WTC11 (cell line): ENCODE measurements around the gene NAA80. TPM values are rescaled to one million over a fixed set of nuclear protein-coding genes. Genes with fewer than 3 reads are reported as not detected.

ENCODE experiments used
- ATAC-seq: fragments of 200-7000 bp; cut with Tn5 transposase; 2 replicates; pipeline ENCODE4 v1.10.0; 2021; ENCODE audit warnings: mild to moderate bottlenecking, moderate library complexity
- CTCF ChIA-PET: fragments of 300-600 bp; sonication (Branson Sonifier 250); formaldehyde crosslinking; loops from one replicate; lab custom pipeline; 2021; ENCODE audit warnings: antibody characterized with exemption; lab: Charles Lee
- POLR2A ChIA-PET: fragments of 350-600 bp; sonication (Branson Sonifier 250); formaldehyde crosslinking; loops from one replicate; lab custom pipeline; 2021; ENCODE audit warnings: antibody characterized with exemption; lab: Charles Lee
- DNase-seq: peaks from one replicate; pipeline ENCODE4 v3.0.0; 2021; ENCODE audit warnings: low spot score
- H3K27ac Mint-ChIP-seq: 2 replicates; pipeline ENCODE4 v1.8.0; 2021; ENCODE audit warnings: mixed read lengths
- H3K27me3 Mint-ChIP-seq: 2 replicates; pipeline ENCODE4 v1.8.0; 2021; ENCODE audit warnings: low read depth, mild to moderate bottlenecking, moderate library complexity, mixed read lengths
- H3K36me3 Mint-ChIP-seq: 2 replicates; pipeline ENCODE4 v1.8.0; 2021; ENCODE audit warnings: mixed read lengths
- H3K4me1 Mint-ChIP-seq: 2 replicates; pipeline ENCODE4 v1.8.0; 2022; ENCODE audit warnings: mixed read lengths
- H3K4me3 Mint-ChIP-seq: 2 replicates; pipeline ENCODE4 v1.8.0; 2021; ENCODE audit warnings: mild to moderate bottlenecking, moderate library complexity, mixed read lengths
- H3K9me3 Mint-ChIP-seq: 2 replicates; pipeline ENCODE4 v1.8.0; 2021; ENCODE audit warnings: mixed read lengths
- CBFB ChIP-seq: sonication (generic); formaldehyde crosslinking; IDR thresholded peaks from 2 replicates; pipeline ENCODE4 v1.8.1; 2022; ENCODE audit warnings: mild to moderate bottlenecking, low read depth, missing genetic modification reagents
- CREM ChIP-seq: sonication (generic); formaldehyde crosslinking; IDR thresholded peaks from 2 replicates; pipeline ENCODE4 v1.8.1; 2022; ENCODE audit warnings: mild to moderate bottlenecking, missing genetic modification reagents, moderate library complexity
- GABPB1 ChIP-seq: sonication (generic); formaldehyde crosslinking; IDR thresholded peaks from 2 replicates; pipeline ENCODE4 v1.8.1; 2023; ENCODE audit warnings: mild to moderate bottlenecking, missing genetic modification reagents
- GTF2I ChIP-seq: fragments of 250-450 bp; sonication (Bioruptor Pico); conservative IDR thresholded peaks from 2 replicates; pipeline ENCODE4 v1.4.0; 2021; ENCODE audit warnings: mild to moderate bottlenecking
- NR2C2 ChIP-seq: sonication (generic); formaldehyde crosslinking; IDR thresholded peaks from 2 replicates; pipeline ENCODE4 v1.8.0; 2022; ENCODE audit warnings: mild to moderate bottlenecking, missing genetic modification reagents
- OVOL2 ChIP-seq: fragments of 250-450 bp; sonication (Bioruptor Pico); IDR thresholded peaks from 2 replicates; pipeline ENCODE4 v1.9.0; 2021; ENCODE audit warnings: mild to moderate bottlenecking, borderline replicate concordance
- SOX15 ChIP-seq: fragments of 250-450 bp; sonication (Bioruptor Pico); IDR thresholded peaks from 2 replicates; pipeline ENCODE4 v1.9.0; 2021; ENCODE audit warnings: mild to moderate bottlenecking
- ZNF121 ChIP-seq: sonication (generic); formaldehyde crosslinking; IDR thresholded peaks from 2 replicates; pipeline ENCODE4 v1.8.0; 2023; ENCODE audit warnings: missing genetic modification reagents
- total RNA-seq: library from RNA; stranded (reverse); gene quantifications from 3 replicates; pipeline ENCODE4 v1.2.3, GENCODE V29; 2021
- TF ChIP-seq, protein P1 (sequence below): sonication (generic); formaldehyde crosslinking; conservative IDR thresholded peaks from 2 replicates; pipeline ENCODE4 v1.8.1; 2023; ENCODE audit warnings: mild to moderate bottlenecking, low read depth, missing genetic modification reagents, moderate library complexity
- TF ChIP-seq, protein P2 (sequence below): sonication (generic); formaldehyde crosslinking; IDR thresholded peaks from 2 replicates; pipeline ENCODE4 v1.8.0; 2022; ENCODE audit warnings: mild to moderate bottlenecking, missing genetic modification reagents
- TF ChIP-seq, protein P3 (sequence below): sonication (generic); formaldehyde crosslinking; IDR thresholded peaks from 2 replicates; pipeline ENCODE4 v1.8.0; 2023; ENCODE audit warnings: missing genetic modification reagents, mild to moderate bottlenecking, borderline replicate concordance
- TF ChIP-seq, protein P4 (sequence below): sonication (generic); formaldehyde crosslinking; IDR thresholded peaks from 2 replicates; pipeline ENCODE4 v1.8.1; 2023; ENCODE audit warnings: mild to moderate bottlenecking, missing genetic modification reagents
- TF ChIP-seq, protein P5 (sequence below): sonication (generic); formaldehyde crosslinking; IDR thresholded peaks from 2 replicates; pipeline ENCODE4 v1.8.1; 2022; ENCODE audit warnings: low read depth, missing genetic modification reagents, borderline replicate concordance
- TF ChIP-seq, protein P6 (sequence below): fragments of 250-450 bp; sonication (Bioruptor Pico); IDR thresholded peaks from 2 replicates; pipeline ENCODE4 v1.9.0; 2021; ENCODE audit warnings: mild to moderate bottlenecking
- TF ChIP-seq, protein P7 (sequence below): sonication (generic); formaldehyde crosslinking; IDR thresholded peaks from 2 replicates; pipeline ENCODE4 v1.8.0; 2022; ENCODE audit warnings: mild to moderate bottlenecking, missing genetic modification reagents
- TF ChIP-seq, protein P8 (sequence below): fragments of 250-450 bp; sonication (Bioruptor Pico); IDR thresholded peaks from 2 replicates; pipeline ENCODE4 v1.9.0; 2021; ENCODE audit warnings: mild to moderate bottlenecking, borderline replicate concordance

The NAA80 gene
- total RNA-seq, 1 experiment from 2014 or later, result 17.3 TPM

DNA sequence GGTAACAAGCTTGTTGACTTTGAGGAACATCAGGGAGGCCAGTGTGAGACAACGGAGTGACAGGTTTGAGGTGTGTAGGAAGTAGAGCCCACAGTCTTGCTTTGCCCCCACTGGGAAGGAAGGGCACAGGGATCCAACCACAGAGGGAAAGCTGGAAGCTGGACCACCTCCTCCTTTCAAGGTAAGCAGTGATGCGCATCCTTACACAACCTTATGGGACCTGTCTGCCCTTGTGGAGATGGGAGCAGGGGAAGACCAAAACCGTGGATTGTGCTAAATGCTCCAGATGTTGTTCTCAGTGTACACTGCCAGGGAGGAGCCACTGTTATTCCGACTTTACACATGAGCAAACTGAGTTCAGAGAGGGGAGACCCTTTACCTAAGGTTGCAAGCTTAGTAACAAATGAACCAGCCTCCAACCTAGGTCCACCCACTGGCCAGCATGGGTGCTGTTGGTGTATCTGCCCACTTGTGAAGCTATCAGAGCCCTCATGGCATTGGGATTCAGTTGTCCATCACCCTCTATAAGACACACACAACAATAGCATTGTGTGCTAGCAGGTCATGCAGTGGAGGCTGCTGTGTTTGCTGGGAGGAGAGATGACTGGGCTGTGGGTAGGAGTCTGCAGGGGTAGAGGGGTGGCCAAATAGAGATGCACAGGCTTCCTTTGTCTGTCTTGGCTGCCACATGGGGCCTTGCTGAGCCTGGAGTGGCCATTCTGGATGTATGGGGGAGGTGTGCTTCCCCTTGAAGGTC is 20.9 kb downstream of the NAA80 start:
- H3K27me3 Mint-ChIP-seq, result peaks cover 59% of the 10 kb centered on the region
- no peaks in the 10 kb centered on the region for H3K9me3 Mint-ChIP-seq
- peaks cover 17% of the 10 kb centered on the region for H3K4me1 Mint-ChIP-seq
- ChIA-PET POLR2A (interaction anchor here (1.0 kb wide), 1 partner anchor 14 kb away, joined by 5 read pairs; the partner anchor contains the start of gene IFRD2), CTCF (interaction anchor here (1.0 to 12.5 kb wide), 8 partner anchors 13 to 85 kb away, joined by 3 to 145 read pairs (median 8); partner anchors contain the start of gene GNAT1)
- H3K27ac Mint-ChIP-seq, result no peak overlapping the region
- ATAC-seq, result no peak
- no peak overlapping the region for H3K4me3 Mint-ChIP-seq
- H3K36me3 Mint-ChIP-seq, result no peaks in the 10 kb centered on the region
- DNase-seq, result no peak
- TF ChIP-seq, protein P1, sequence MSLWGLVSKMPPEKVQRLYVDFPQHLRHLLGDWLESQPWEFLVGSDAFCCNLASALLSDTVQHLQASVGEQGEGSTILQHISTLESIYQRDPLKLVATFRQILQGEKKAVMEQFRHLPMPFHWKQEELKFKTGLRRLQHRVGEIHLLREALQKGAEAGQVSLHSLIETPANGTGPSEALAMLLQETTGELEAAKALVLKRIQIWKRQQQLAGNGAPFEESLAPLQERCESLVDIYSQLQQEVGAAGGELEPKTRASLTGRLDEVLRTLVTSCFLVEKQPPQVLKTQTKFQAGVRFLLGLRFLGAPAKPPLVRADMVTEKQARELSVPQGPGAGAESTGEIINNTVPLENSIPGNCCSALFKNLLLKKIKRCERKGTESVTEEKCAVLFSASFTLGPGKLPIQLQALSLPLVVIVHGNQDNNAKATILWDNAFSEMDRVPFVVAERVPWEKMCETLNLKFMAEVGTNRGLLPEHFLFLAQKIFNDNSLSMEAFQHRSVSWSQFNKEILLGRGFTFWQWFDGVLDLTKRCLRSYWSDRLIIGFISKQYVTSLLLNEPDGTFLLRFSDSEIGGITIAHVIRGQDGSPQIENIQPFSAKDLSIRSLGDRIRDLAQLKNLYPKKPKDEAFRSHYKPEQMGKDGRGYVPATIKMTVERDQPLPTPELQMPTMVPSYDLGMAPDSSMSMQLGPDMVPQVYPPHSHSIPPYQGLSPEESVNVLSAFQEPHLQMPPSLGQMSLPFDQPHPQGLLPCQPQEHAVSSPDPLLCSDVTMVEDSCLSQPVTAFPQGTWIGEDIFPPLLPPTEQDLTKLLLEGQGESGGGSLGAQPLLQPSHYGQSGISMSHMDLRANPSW (CRISPR knock-in tag), result no peak
- TF ChIP-seq SOX15 (CRISPR knock-in tag), result no peak
- TF ChIP-seq NR2C2 (CRISPR knock-in tag), result no peak
- TF ChIP-seq OVOL2 (CRISPR knock-in tag), result no peak
- TF ChIP-seq, protein P2, sequence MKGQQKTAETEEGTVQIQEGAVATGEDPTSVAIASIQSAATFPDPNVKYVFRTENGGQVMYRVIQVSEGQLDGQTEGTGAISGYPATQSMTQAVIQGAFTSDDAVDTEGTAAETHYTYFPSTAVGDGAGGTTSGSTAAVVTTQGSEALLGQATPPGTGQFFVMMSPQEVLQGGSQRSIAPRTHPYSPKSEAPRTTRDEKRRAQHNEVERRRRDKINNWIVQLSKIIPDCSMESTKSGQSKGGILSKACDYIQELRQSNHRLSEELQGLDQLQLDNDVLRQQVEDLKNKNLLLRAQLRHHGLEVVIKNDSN (CRISPR knock-in tag), result no peak
- TF ChIP-seq, protein P3, sequence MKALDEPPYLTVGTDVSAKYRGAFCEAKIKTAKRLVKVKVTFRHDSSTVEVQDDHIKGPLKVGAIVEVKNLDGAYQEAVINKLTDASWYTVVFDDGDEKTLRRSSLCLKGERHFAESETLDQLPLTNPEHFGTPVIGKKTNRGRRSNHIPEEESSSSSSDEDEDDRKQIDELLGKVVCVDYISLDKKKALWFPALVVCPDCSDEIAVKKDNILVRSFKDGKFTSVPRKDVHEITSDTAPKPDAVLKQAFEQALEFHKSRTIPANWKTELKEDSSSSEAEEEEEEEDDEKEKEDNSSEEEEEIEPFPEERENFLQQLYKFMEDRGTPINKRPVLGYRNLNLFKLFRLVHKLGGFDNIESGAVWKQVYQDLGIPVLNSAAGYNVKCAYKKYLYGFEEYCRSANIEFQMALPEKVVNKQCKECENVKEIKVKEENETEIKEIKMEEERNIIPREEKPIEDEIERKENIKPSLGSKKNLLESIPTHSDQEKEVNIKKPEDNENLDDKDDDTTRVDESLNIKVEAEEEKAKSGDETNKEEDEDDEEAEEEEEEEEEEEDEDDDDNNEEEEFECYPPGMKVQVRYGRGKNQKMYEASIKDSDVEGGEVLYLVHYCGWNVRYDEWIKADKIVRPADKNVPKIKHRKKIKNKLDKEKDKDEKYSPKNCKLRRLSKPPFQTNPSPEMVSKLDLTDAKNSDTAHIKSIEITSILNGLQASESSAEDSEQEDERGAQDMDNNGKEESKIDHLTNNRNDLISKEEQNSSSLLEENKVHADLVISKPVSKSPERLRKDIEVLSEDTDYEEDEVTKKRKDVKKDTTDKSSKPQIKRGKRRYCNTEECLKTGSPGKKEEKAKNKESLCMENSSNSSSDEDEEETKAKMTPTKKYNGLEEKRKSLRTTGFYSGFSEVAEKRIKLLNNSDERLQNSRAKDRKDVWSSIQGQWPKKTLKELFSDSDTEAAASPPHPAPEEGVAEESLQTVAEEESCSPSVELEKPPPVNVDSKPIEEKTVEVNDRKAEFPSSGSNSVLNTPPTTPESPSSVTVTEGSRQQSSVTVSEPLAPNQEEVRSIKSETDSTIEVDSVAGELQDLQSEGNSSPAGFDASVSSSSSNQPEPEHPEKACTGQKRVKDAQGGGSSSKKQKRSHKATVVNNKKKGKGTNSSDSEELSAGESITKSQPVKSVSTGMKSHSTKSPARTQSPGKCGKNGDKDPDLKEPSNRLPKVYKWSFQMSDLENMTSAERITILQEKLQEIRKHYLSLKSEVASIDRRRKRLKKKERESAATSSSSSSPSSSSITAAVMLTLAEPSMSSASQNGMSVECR, result no peak
- TF ChIP-seq, protein P4, sequence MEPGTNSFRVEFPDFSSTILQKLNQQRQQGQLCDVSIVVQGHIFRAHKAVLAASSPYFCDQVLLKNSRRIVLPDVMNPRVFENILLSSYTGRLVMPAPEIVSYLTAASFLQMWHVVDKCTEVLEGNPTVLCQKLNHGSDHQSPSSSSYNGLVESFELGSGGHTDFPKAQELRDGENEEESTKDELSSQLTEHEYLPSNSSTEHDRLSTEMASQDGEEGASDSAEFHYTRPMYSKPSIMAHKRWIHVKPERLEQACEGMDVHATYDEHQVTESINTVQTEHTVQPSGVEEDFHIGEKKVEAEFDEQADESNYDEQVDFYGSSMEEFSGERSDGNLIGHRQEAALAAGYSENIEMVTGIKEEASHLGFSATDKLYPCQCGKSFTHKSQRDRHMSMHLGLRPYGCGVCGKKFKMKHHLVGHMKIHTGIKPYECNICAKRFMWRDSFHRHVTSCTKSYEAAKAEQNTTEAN (CRISPR knock-in tag), result no peak
- TF ChIP-seq GABPB1 (CRISPR knock-in tag), result no peak
- TF ChIP-seq, protein P5, sequence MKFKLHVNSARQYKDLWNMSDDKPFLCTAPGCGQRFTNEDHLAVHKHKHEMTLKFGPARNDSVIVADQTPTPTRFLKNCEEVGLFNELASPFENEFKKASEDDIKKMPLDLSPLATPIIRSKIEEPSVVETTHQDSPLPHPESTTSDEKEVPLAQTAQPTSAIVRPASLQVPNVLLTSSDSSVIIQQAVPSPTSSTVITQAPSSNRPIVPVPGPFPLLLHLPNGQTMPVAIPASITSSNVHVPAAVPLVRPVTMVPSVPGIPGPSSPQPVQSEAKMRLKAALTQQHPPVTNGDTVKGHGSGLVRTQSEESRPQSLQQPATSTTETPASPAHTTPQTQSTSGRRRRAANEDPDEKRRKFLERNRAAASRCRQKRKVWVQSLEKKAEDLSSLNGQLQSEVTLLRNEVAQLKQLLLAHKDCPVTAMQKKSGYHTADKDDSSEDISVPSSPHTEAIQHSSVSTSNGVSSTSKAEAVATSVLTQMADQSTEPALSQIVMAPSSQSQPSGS, result no peak
- TF ChIP-seq, protein P6, sequence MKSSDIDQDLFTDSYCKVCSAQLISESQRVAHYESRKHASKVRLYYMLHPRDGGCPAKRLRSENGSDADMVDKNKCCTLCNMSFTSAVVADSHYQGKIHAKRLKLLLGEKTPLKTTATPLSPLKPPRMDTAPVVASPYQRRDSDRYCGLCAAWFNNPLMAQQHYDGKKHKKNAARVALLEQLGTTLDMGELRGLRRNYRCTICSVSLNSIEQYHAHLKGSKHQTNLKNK (CRISPR knock-in tag), result no peak
- TF ChIP-seq CREM (CRISPR knock-in tag), result no peak
- TF ChIP-seq, protein P7, sequence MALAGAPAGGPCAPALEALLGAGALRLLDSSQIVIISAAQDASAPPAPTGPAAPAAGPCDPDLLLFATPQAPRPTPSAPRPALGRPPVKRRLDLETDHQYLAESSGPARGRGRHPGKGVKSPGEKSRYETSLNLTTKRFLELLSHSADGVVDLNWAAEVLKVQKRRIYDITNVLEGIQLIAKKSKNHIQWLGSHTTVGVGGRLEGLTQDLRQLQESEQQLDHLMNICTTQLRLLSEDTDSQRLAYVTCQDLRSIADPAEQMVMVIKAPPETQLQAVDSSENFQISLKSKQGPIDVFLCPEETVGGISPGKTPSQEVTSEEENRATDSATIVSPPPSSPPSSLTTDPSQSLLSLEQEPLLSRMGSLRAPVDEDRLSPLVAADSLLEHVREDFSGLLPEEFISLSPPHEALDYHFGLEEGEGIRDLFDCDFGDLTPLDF (CRISPR knock-in tag), result no peak
- no peak for TF ChIP-seq ZNF121
- TF ChIP-seq, protein P8, sequence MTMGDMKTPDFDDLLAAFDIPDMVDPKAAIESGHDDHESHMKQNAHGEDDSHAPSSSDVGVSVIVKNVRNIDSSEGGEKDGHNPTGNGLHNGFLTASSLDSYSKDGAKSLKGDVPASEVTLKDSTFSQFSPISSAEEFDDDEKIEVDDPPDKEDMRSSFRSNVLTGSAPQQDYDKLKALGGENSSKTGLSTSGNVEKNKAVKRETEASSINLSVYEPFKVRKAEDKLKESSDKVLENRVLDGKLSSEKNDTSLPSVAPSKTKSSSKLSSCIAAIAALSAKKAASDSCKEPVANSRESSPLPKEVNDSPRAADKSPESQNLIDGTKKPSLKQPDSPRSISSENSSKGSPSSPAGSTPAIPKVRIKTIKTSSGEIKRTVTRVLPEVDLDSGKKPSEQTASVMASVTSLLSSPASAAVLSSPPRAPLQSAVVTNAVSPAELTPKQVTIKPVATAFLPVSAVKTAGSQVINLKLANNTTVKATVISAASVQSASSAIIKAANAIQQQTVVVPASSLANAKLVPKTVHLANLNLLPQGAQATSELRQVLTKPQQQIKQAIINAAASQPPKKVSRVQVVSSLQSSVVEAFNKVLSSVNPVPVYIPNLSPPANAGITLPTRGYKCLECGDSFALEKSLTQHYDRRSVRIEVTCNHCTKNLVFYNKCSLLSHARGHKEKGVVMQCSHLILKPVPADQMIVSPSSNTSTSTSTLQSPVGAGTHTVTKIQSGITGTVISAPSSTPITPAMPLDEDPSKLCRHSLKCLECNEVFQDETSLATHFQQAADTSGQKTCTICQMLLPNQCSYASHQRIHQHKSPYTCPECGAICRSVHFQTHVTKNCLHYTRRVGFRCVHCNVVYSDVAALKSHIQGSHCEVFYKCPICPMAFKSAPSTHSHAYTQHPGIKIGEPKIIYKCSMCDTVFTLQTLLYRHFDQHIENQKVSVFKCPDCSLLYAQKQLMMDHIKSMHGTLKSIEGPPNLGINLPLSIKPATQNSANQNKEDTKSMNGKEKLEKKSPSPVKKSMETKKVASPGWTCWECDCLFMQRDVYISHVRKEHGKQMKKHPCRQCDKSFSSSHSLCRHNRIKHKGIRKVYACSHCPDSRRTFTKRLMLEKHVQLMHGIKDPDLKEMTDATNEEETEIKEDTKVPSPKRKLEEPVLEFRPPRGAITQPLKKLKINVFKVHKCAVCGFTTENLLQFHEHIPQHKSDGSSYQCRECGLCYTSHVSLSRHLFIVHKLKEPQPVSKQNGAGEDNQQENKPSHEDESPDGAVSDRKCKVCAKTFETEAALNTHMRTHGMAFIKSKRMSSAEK (CRISPR knock-in tag), result no peak
- TF ChIP-seq CBFB (CRISPR knock-in tag), result no peak
- no peak for TF ChIP-seq GTF2I
